HG02981 (cell line): ENCODE results near the gene AUNIP.

ENCODE experiments used
- ATAC-seq: cut with Tn5 transposase; IDR thresholded peaks from one replicate; pipeline ENCODE4 v1.9.1; 2021; ENCODE audit warnings: mild to moderate bottlenecking, moderate library complexity; ENCODE audit not compliant: unreplicated experiment

The AUNIP gene

GRCh38 chr1:25858906-25859789 lies at the start of gene AUNIP:
Gene AUNIP, minus strand, starts transcription at chr1:25859457. Its CDS starts 100 bp downstream, at chr1:25859357.
- peak; percentile 81 for ATAC-seq

- ATAC-seq = no peak
Observed at GRCh38 chr1:25909040-25909439, 49.8 kb upstream of the AUNIP start.

- no peak for ATAC-seq
Observed at GRCh38 chr1:25908161-25908560, 48.9 kb upstream of the AUNIP start.

- no peak for ATAC-seq
Observed at GRCh38 chr1:25907601-25908000, 48.3 kb upstream of the AUNIP start.

GRCh38 chr1:25906644-25907300 lies 47.5 kb upstream of the AUNIP start:
- ATAC-seq = no peak

- peak; percentile 70 for ATAC-seq
Observed at GRCh38 chr1:25905680-25906643, 46.7 kb upstream of the AUNIP start, which contains the start of gene STMN1. Gene STMN1, minus strand, starts transcription at chr1:25906419. Its CDS starts 1,743 bp downstream, at chr1:25904676.

- peak; percentile 71 for ATAC-seq
Observed at GRCh38 chr1:25904943-25905679, 45.9 kb upstream of the AUNIP start.

- ATAC-seq = no peak
Observed at GRCh38 chr1:25903986-25904385, 44.7 kb upstream of the AUNIP start.

- ATAC-seq = no peak
Observed at GRCh38 chr1:25902462-25902861, 43.2 kb upstream of the AUNIP start.

- ATAC-seq = no peak
Observed at GRCh38 chr1:25900219-25900618, 41.0 kb upstream of the AUNIP start.

- no peak for ATAC-seq
Observed at GRCh38 chr1:25899792-25900191, 40.5 kb upstream of the AUNIP start.

GRCh38 chr1:25898223-25899015 lies 39.2 kb upstream of the AUNIP start:
- no peak for ATAC-seq

GRCh38 chr1:25897754-25898153 lies 38.5 kb upstream of the AUNIP start:
- ATAC-seq = no peak

- ATAC-seq = no peak
Observed at GRCh38 chr1:25896266-25896665, 37.0 kb upstream of the AUNIP start.

GRCh38 chr1:25895365-25895990 lies 36.2 kb upstream of the AUNIP start:
- peak; percentile 70 for ATAC-seq

GRCh38 chr1:25893116-25893515 lies 33.9 kb upstream of the AUNIP start:
- ATAC-seq = no peak

- no peak for ATAC-seq
Observed at GRCh38 chr1:25891606-25892005, 32.3 kb upstream of the AUNIP start.

GRCh38 chr1:25890239-25891034 lies 31.2 kb upstream of the AUNIP start:
- ATAC-seq = no peak
